ENCODE data around the gene MYBPH.

Gene MYBPH

GRCh38 chr1:203199816-203200571 lies 24.4 kb upstream of the MYBPH start:
- DNase-seq, result no peak

GRCh38 chr1:203199481-203199815 lies 23.8 kb upstream of the MYBPH start:
- no peak for DNase-seq

DNA sequence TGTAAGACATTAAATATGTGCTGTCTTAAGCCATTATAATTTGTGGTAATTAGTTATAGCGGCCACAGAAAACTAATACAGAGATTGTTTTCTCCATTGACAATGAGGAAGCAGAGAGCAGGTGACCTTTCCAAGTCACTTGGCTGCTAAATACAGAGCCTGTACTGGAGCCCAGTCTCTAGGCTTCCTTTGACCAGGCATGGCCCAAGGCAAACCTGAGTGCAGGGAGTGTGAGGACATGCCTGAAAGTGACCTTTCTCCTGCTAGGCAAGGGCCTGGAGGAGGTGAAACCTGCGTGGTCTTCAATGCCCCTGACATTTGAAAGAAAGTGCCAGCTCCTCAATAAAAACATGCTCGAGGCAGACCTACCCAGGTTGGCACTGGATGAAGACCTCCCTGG lies 23.4 kb upstream of the MYBPH start:
- no peak for DNase-seq

DNA sequence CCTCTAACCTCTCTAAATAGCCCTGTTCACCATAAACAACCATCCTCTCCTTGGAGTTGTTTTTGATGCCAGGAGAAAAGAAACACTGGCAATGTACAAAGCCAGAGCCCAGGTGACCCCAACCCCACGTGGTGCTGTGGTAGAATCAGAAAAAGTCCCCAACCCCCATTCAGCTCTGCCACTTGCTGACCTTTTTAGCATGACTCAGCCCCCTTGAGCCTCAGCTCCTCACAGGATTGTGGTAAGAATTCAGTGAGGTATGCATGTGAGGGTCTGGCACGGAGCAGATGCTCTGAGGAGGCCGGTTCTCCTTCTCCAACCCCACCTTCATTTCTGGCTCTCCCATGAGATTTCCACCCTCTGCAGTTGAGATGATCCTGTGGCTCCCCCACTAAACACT lies 22.0 kb upstream of the MYBPH start:
- no peak for DNase-seq

GRCh38 chr1:203196371-203196770 lies 20.7 kb upstream of the MYBPH start:
- DNase-seq, result no peak

GRCh38 chr1:203190949-203191348 lies 15.3 kb upstream of the MYBPH start:
- no peak for DNase-seq

DNA sequence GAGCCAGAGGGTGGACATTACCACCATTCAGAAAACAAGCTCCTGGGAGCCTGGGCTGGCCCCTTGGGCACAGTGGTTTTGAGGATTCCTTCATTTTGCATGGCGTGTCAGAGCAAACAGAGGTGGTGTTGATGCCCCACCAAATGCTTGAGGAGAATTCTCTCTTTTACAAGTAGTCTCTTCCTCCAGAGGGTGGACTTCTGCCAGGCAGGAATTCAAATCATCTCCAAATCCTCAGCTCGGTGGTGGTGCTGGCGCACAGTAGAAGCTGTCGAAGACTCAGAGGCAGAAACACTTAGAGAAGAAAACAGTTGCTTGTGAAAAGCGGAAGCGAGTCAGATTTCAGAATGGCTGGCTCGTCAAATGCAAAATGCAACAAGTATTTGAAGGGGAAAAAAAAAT lies 14.3 kb upstream of the MYBPH start:
- no peak for DNase-seq

DNA sequence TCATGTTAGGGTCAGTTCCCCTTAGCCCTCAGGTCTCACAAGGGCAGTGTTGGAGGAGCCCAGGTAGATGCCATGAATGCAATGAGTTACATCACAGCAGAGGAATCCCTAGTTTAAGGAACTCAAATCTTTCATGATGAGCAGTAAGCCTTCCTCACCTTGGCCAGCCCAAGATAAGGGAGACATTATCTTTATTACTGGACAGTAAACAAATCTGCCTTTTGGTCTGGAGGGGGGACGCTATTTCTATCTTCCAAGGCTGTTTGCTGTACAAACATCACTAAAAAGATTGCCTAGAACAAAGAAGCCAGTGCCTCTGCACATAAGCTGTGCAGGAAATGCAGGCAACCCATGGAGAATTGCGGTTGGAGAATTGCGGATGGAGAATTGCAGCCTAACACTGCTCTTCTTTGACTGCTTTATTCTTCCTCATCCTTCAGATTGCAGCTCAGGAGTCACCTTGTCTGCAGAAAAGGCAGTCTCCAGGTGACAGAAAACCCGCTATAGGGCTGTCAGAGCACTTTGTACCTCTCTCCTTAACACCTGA lies 13.1 kb upstream of the MYBPH start:
- no peak for DNase-seq

GRCh38 chr1:203187689-203188264 lies 12.2 kb upstream of the MYBPH start:
- no peak for DNase-seq

- DNase-seq, result no peak
Measured at GRCh38 chr1:203187304-203187685, 11.7 kb upstream of the MYBPH start.

DNA sequence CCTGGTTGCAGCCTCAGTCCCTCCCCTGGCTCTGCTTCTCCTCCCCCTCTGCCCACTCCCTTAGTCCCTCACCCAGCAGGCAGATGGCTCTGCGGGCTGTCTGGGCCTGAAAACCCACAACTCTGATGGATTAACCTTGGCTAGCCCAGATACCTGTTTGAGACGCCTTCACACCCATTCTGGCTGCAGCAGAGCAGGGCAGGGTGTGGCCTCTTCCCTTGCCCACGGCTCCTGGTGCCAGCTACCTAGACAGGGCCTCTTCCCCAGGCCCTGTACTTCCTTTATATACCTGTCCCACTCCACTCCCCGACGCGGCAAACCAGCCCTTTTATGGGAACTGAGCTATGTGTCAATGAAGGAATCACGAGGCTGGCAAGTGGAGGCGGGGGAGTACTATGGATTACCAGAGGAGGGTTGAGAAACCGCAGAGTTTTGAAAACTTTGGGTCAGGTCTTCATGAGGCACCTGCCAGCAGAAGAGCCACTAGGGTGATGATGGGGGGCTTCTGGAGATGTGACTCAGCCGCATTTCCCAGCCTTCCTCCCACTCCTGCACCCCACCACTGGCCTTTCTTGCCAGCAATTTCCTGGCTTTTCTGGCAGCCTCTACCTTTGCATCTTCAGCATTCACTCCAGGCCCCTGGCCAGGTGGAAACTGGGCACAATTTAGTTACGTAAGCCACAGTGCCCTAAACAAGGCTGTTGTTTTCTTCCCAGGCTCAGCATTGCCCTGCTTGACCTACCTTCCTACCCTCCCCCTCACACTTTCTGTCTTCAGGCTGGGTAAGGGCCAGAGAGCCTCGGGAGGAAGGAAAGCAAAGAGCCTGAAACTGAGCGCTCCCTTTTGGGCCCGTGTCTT lies 11.0 kb upstream of the MYBPH start, which contains the start of gene CHI3L1:
Gene CHI3L1 (minus strand): TSS at position 259 of the 858 bp plus-strand sequence. CDS start 81 bp downstream, at position 178.
- DNase-seq, result no peak

GRCh38 chr1:203186091-203186445 lies 10.4 kb upstream of the MYBPH start:
- DNase-seq, result no peak

- DNase-seq, result no peak
Measured at GRCh38 chr1:203185585-203185984, 10.0 kb upstream of the MYBPH start.

- DNase-seq, result no peak
Measured at GRCh38 chr1:203185061-203185461, 9.4 kb upstream of the MYBPH start.

DNA sequence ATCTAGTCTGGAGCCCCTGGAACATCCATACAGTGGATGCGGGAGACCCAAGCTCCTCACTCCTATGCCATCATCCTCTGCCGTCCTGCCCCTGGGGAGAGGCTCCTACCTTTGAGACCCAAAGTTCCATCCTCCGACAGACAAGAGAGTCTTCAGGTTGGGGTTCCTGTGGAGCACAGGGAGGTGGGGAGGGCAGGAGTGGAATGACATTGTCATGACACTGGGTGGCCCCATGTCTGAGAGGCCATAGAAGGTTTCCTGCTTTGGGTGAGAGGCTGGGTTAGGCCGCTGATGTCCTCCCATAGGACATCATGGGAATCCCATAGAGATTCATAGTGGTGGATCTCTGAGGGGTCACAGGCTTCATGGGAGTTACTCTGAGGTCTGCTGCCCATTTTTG lies 8.8 kb upstream of the MYBPH start:
- no peak for DNase-seq

- DNase-seq, result no peak
Measured at GRCh38 chr1:203183828-203184227, 8.2 kb upstream of the MYBPH start.

DNA sequence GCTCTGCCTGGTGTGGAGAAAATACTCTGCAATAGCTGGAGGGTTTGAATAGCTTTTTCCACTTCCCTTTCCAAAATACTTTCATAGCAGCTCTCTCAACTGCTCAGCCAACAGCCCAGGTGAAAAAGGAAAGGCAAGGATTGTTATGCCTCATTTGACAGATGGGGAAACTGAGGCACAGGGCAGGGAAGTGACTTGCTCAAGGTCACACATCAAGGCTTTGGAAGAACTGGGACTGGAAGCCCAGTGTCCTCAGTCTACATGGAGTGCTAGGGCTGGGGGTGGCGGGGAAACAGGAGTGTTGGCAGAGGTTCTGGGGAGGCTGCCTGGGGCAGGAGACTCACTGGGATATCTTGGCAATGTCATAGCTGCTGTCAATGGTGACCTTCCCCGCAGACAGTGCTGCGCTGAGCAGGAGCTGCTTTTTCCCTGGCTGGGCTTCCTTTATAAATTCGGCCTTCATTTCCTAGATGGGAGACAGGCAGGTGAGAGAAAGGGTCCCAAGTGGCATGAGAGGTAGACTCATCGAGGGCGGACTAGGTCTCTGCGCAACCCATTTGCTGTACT lies 6.8 kb upstream of the MYBPH start:
- no peak for DNase-seq

- no peak for DNase-seq
Measured at GRCh38 chr1:203181586-203182386, 6.2 kb upstream of the MYBPH start.

DNA sequence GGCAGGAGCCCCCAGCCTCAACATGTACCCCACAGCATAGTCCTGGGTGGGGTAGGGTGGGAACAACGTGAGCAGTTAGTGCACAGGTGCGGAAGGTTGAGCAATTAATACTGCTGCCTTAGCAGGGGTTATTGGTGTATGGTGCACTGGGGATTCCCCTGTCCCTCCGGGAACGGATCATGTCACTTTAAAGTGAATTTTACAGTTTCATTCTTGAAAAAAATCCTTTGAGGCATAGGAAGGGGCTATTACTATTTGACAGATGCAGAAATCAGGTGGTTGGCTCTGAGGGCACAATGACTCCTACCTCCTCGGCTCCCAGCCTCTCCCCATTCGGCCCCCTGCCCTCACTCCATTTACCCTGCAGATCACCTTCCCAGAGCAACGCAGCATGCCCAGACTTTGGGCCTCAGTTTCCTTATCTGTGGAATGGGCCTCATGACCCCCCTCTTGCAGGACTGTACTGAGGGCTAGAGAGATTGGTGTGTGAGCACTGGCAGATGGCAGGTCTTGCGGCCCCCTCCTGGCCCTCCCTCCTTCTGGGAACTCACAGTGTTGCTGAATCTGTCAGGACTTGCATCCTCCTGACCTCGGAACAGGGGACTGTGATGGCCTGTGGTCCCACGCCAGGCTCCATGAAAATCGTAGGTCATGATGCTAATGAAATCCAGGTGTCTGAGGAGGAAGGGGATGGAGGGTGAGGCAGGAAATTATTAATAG lies 5.1 kb upstream of the MYBPH start:
- DNase-seq, result no peak

DNA sequence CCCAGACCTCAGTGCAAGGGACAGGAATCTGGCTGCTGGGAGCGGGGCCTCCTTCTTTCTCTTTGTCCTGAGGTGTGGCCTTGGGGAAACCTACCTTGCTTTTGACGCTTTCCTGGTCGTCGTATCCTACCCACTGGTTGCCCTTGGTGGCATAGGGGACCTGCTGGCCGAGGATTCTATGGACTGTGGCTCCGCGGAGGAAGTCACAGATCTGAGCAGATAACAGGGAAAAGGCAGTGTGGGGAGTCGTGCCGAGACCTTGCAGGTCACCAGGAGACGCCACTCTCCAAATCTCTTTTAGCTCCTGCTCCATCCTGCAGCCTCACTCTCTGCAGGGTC lies 4.0 kb upstream of the MYBPH start:
- DNase-seq, result no peak

DNA sequence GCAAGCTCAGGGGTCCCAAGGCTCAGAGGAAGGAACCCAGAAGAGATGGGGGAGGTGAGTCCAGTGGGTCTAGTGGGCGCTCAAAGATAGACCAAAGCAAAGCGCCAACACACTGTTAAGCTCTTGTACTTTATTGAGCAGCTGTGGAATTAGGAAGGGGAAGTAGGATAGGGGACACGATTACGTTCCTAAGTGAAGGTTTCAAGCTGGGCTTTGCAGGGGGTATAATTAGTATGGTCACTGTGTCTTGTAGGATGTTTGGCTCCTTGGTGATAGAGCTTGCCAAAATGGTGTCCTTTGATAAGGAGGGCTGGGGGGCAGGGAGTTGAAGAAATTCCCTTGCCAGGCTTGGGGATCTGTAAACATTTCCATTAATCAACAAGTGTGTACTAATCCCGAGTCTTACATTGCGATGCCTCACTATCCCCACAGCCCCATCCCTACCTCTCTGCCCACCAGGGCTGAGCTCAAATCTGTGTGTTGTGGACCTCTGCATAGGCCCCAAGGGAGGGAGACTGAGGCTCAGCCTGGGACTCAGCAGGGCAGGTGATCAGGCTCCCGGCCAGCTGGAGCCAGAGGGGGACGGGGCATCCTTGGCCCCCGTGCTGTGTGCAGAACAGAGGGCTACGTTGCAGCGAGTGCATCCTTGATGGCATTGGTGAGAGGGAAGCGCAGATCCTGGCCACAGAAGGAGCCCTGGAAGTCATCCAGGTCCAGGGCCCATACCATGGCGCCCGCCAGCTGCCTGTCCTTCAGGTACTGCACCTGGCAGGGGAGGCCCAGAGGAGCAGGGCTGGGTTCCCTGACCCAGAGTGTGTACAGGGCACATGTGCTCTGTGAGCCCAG lies 3.4 kb upstream of the MYBPH start:
- no peak for DNase-seq

Measured in COR-L47 (cell line).